Superior temporal gyrus (tissue), 1 donor: ENCODE measurements around the gene PLP1.
A peak's percentile ranks its signal among the peaks of the same experiment; 100 is the strongest.

Experiments
- DNase-seq: peaks from one replicate; pipeline ENCODE4 v3.0.0-alpha.2; 2016; ENCODE audit errors: extremely low spot score

The PLP1 gene

GRCh38 chrX:103830848-103831247 lies 54.2 kb downstream of the PLP1 start:
- no peak for DNase-seq

GRCh38 chrX:103831342-103831802 lies 54.7 kb downstream of the PLP1 start:
- peak; percentile 74 for DNase-seq

GRCh38 chrX:103831803-103832544 lies 55.3 kb downstream of the PLP1 start, which contains the start of gene RAB9B:
TSS of gene RAB9B (minus strand) at chrX:103832257. CDS start at chrX:103825784, 6,473 bp downstream.
- no peak for DNase-seq

GRCh38 chrX:103839404-103839803 lies 62.8 kb downstream of the PLP1 start:
- no peak for DNase-seq
